ENCODE measurements around the gene GPAT2. TPM values are rescaled to one million over a fixed set of nuclear protein-coding genes. Genes with fewer than 3 reads are reported as not detected.
"Not testable (repeated sequence)": the region's sequence is repeated elsewhere in the genome, so short reads cannot be mapped to it uniquely, and the experiment has no call there.

Gene GPAT2
- total RNA-seq, 1 donor = 3.5 TPM

DNA sequence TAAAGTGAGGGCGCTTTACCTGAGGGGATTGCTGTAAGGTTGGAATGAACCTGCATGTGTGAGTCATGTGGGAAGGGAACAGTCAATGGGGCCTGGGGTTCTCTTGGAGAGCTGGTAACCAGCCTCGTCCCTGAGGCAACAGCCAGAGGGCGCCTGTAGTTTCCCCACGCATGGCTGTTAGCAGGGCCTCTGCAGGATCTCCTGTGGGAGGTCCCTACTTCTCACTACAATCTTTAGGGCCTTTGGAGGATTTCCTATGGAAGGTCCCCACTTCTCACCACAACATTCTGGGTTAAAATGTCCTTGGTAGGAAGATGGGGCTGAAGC lies 23.6 kb downstream of the GPAT2 start:
- TF ChIP-seq, protein P1, sequence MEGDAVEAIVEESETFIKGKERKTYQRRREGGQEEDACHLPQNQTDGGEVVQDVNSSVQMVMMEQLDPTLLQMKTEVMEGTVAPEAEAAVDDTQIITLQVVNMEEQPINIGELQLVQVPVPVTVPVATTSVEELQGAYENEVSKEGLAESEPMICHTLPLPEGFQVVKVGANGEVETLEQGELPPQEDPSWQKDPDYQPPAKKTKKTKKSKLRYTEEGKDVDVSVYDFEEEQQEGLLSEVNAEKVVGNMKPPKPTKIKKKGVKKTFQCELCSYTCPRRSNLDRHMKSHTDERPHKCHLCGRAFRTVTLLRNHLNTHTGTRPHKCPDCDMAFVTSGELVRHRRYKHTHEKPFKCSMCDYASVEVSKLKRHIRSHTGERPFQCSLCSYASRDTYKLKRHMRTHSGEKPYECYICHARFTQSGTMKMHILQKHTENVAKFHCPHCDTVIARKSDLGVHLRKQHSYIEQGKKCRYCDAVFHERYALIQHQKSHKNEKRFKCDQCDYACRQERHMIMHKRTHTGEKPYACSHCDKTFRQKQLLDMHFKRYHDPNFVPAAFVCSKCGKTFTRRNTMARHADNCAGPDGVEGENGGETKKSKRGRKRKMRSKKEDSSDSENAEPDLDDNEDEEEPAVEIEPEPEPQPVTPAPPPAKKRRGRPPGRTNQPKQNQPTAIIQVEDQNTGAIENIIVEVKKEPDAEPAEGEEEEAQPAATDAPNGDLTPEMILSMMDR (IDR thresholded peaks at IDR 0.05; ENCODE audit: insufficient read depth, low read depth, low read length) = peak; percentile 10
- not testable (repeated sequence) for H3K4me3 ChIP-seq (ENCODE audit: low read depth, low read length)
- peak; percentile 7 for DNase-seq (ENCODE audit: low read depth)

- peak; percentile 81 for DNase-seq (ENCODE audit: low read depth)
- peak overlapping the region; percentile 54 for H3K4me3 ChIP-seq (ENCODE audit: low read depth, low read length)
Observed at GRCh38 chr2:96010320-96011128, 24.2 kb downstream of the GPAT2 start.

DNA sequence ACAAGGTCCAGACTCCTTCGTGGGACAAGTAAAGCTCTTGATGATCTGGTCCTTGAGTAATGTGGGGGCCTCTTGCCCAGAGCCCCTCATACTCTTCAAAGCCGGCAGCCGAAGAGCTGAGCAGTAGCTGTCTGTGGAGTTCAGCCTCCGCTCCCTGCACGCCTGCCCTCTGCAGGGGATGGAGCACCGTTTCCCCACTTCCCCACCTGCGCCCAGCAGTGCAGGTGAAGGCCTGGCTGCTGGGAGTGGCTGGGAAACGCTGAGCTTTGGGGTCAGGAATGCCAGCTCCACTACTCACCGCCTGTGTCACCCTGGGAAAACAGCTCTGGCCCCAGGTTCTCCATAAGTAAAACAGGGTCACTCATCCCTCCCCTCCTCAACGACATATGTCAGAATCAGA lies 24.9 kb downstream of the GPAT2 start:
- H3K4me3 ChIP-seq (ENCODE audit: low read depth, low read length) = peak overlapping the region; percentile 54
- DNase-seq (ENCODE audit: low read depth) = not testable (repeated sequence)

DNA sequence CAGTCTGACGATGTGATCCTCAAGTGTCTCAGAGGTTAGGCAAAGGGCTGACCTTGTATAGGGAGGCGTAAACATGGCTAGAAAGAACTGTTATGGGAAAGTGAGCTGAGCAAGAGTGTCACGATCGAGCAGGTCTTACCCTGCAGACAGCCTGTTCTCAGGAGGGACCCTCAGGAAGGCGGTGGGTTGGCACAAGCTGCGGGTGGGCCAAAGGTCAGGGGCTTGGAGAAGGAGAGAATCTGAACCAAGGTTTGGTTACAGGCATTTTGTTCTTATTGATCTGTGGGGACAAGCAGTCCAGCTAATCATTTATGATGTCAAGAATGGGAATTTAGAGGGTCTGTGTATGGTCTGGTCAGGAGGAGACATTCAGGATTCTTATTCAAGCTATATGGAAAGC lies 26.7 kb downstream of the GPAT2 start:
- not testable (repeated sequence) for H3K4me3 ChIP-seq (ENCODE audit: low read depth, low read length); DNase-seq (ENCODE audit: low read depth)

- DNase-seq (ENCODE audit: low read depth); H3K4me3 ChIP-seq (ENCODE audit: low read depth, low read length): not testable (repeated sequence)
Observed at GRCh38 chr2:96006248-96006647, 28.5 kb downstream of the GPAT2 start.

- peak; percentile 36 for DNase-seq (ENCODE audit: low read depth)
- H3K4me3 ChIP-seq (ENCODE audit: low read depth, low read length) = peak overlapping the region; percentile 65
Observed at GRCh38 chr2:95992520-95993272, 42.0 kb downstream of the GPAT2 start.

- DNase-seq (ENCODE audit: low read depth) = not testable (repeated sequence)
- peak overlapping the region; percentile 65 for H3K4me3 ChIP-seq (ENCODE audit: low read depth, low read length)
Observed at GRCh38 chr2:95992102-95992501, 42.6 kb downstream of the GPAT2 start.

GRCh38 chr2:95991351-95992094 lies 43.2 kb downstream of the GPAT2 start, which contains the start of gene ANKRD36C:
TSS of gene ANKRD36C (minus strand) at chr2:95991824. CDS start at chr2:95991708, 116 bp downstream.
- DNase-seq (ENCODE audit: low read depth) = peak; percentile 37

GRCh38 chr2:95990884-95991283 lies 43.8 kb downstream of the GPAT2 start:
- peak overlapping the region; percentile 45 for H3K4me3 ChIP-seq (ENCODE audit: low read depth, low read length)
- not testable (repeated sequence) for DNase-seq (ENCODE audit: low read depth)

More at GRCh38 chr2:95991351-95992094, 43.2 kb downstream of the GPAT2 start, which contains the start of gene ANKRD36C:
- H3K4me3 ChIP-seq (ENCODE audit: low read depth, low read length) = peak within 1 kb of the TSS; percentile 82

Small RNA genes lying within 50 kb of the gene (small RNA-seq; reads per million reads assigned to genes)
- gene RN7SL210P = not detected

Other genes starting within 250 kb of the GPAT2 start
- gene ANKRD36C, start 43.1 kb downstream of the GPAT2 start, total RNA-seq = 39.0 and 46.2 TPM in 2 replicates
- gene ADRA2B, start 81.7 kb upstream of the GPAT2 start, total RNA-seq = not detected in 2 replicates
- not detected in 2 replicates for gene ASTL, start 103.6 kb upstream of the GPAT2 start, total RNA-seq
- gene DUSP2, start 110.5 kb upstream of the GPAT2 start, total RNA-seq = 0.86 and 2.3 TPM in 2 replicates
- 135 and 209 TPM in 2 replicates for gene STARD7, start 173.9 kb upstream of the GPAT2 start, total RNA-seq
- 27.2 and 29.6 TPM in 2 replicates for gene TMEM127, start 231.1 kb upstream of the GPAT2 start, total RNA-seq
- gene CIAO1, start 231.3 kb upstream of the GPAT2 start, total RNA-seq = 93.7 and 108 TPM in 2 replicates

All from fibroblast of villous mesenchyme (primary cell).